K562 (cell line): Measurements from ENCODE around the gene ETNK2. TPM values are rescaled to one million over a fixed set of nuclear protein-coding genes. Genes with fewer than 3 reads are reported as not detected.

Experiments
- ATAC-seq: fragments of 200-7000 bp; cut with Tn5 transposase; 3 replicates; pipeline ENCODE4 v1.9.1; 2020; ENCODE audit warnings: moderate library complexity
- BruUV-seq: library from RNA; stranded (reverse); fragments of 400-500 nt; replicated peaks from 2 replicates; lab custom pipeline; 2021; lab: Mats Ljungman, UMichigan
- CTCF ChIA-PET: fragments of 300-600 bp; formaldehyde crosslinking; extraction: SDS; loops from one replicate; lab custom pipeline; 2021; ENCODE audit warnings: low intra/inter-chr PET ratio; lab: Yijun Ruan, JAX
- POLR2A ChIA-PET: fragments of 300-600, 350-650 bp; sonication (Branson Sonifier 250); formaldehyde crosslinking; extraction: SDS; loops from one replicate; lab custom pipeline; 2021; ENCODE audit warnings: antibody characterized with exemption, inconsistent platforms; lab: Yijun Ruan, JAX
- DNase-seq, 4 experiments: peaks; one replicate each; pipeline versions ENCODE4 v3.0.0 to v3.0.0-alpha.2; 2011 to 2018; ENCODE audit warnings: low spot score in 3 of 4, mixed read lengths in 3 of 4; ENCODE audit errors: extremely low read depth in 1 of 4
- FAIRE-seq: peaks from 2 replicates; lab custom pipeline; 2011; peaks lifted over from hg19 to GRCh38; lab: Jason Lieb, UNC
- H2AFZ ChIP-seq: 2 replicates; pipeline ENCODE4 v1.6.0; 2011; ENCODE audit warnings: low read depth, low read length, control low read depth, inconsistent platforms
- H3K27ac ChIP-seq: fragments of 200-600 bp; 3 replicates; pipeline ENCODE4 v1.8.0; 2011; ENCODE audit warnings: low read depth, mild to moderate bottlenecking, control low read depth, inconsistent platforms, low read length, moderate library complexity, mixed read lengths; ENCODE audit errors: extremely low read depth
- H3K27me3 ChIP-seq, 2 experiments: fragments of 300-600 bp in 1 of 2; 2 replicates in 1 of 2; 3 replicates in 1 of 2; pipeline versions ENCODE4 v1.6.0 to v1.8.0; 2011; ENCODE audit warnings: inconsistent platforms in 2 of 2, low read length in 2 of 2, mild to moderate bottlenecking in 1 of 2, mixed read lengths in 1 of 2, moderate library complexity in 1 of 2; ENCODE audit not compliant: control insufficient read depth in 2 of 2, insufficient read depth in 2 of 2
- H3K36me3 ChIP-seq: fragments of 300-600 bp; 3 replicates; pipeline ENCODE4 v1.8.0; 2011; ENCODE audit warnings: mild to moderate bottlenecking, low read length, inconsistent platforms; ENCODE audit not compliant: control insufficient read depth, insufficient read depth
- H3K4me1 ChIP-seq, 2 experiments: fragments of 200-600 bp in 1 of 2; replicated peaks in 1 of 2; 2 replicates in 1 of 2; 3 replicates in 1 of 2; pipeline versions ENCODE4 v1.5.1 to v1.8.0; 2011; ENCODE audit warnings: inconsistent platforms in 2 of 2, low read length in 2 of 2, mild to moderate bottlenecking in 1 of 2, mixed read lengths in 1 of 2, moderate library complexity in 1 of 2; ENCODE audit not compliant: control insufficient read depth in 2 of 2, insufficient read depth in 2 of 2
- H3K4me2 ChIP-seq: 2 replicates; pipeline ENCODE4 v1.6.1; 2011; ENCODE audit warnings: low read length, control low read depth, inconsistent platforms, mixed read lengths; ENCODE audit not compliant: insufficient read depth
- H3K4me3 ChIP-seq: fragments of 200-600 bp; sonication (generic), shearing (Covaris generic); 2 replicates; pipeline ENCODE4 v1.5.1; 2016; ENCODE audit warnings: control low read depth, inconsistent platforms
- H3K79me2 ChIP-seq: fragments of 200-600 bp; 3 replicates; pipeline ENCODE4 v1.8.0; 2011; ENCODE audit warnings: low read length, inconsistent platforms; ENCODE audit not compliant: control insufficient read depth, insufficient read depth
- H3K9ac ChIP-seq, 2 experiments: 2 replicates each; pipeline versions ENCODE4 v1.6.0 to v1.6.1; 2011; ENCODE audit warnings: low read depth in 2 of 2, low read length in 2 of 2, control low read depth in 1 of 2, inconsistent platforms in 1 of 2, mild to moderate bottlenecking in 1 of 2, mixed read lengths in 1 of 2; ENCODE audit not compliant: insufficient read depth in 1 of 2
- H3K9me1 ChIP-seq: one replicate; pipeline ENCODE4 v1.6.0; 2011; ENCODE audit warnings: inconsistent platforms, mild to moderate bottlenecking, low read length, moderate library complexity; ENCODE audit not compliant: control insufficient read depth, insufficient read depth
- H3K9me3 ChIP-seq: replicated peaks from 2 replicates; pipeline ENCODE4 v1.5.1; 2011; ENCODE audit warnings: low read depth, low read length, inconsistent platforms; ENCODE audit not compliant: control insufficient read depth, insufficient read depth
- H4K20me1 ChIP-seq: replicated peaks from 2 replicates; pipeline ENCODE4 v1.6.1; 2011; ENCODE audit warnings: low read length, inconsistent platforms, mixed read lengths; ENCODE audit not compliant: control insufficient read depth, insufficient read depth
- HDAC3 ChIP-seq: fragments of 450-650 bp; IDR thresholded peaks from 2 replicates; pipeline ENCODE4 v1.6.1; 2018; ENCODE audit warnings: borderline replicate concordance, mild to moderate bottlenecking, moderate library complexity; ENCODE audit not compliant: partially characterized antibody
- MCM2 ChIP-seq: fragments of 450-650 bp; IDR thresholded peaks from 2 replicates; pipeline ENCODE4 v1.6.1; 2017; ENCODE audit warnings: low read depth, mild to moderate bottlenecking
- SMARCE1 ChIP-seq: fragments of 450-650 bp; IDR thresholded peaks from 2 replicates; pipeline ENCODE4 v1.7.1; 2016; ENCODE audit warnings: mild to moderate bottlenecking
- ZBTB7A ChIP-seq: IDR thresholded peaks from 2 replicates; pipeline ENCODE4 v1.6.1; 2011; ENCODE audit warnings: low read depth, mild to moderate bottlenecking, low read length, moderate library complexity, borderline replicate concordance; ENCODE audit not compliant: control insufficient read depth
- ZC3H11A ChIP-seq: IDR thresholded peaks from 2 replicates; pipeline ENCODE4 v1.6.1; 2012; ENCODE audit warnings: low read depth, low read length, improper control_type of control experiment
- ZC3H8 ChIP-seq: fragments of 450-650 bp; IDR thresholded peaks from 2 replicates; pipeline ENCODE4 v1.6.1; 2017
- WGBS: fragments of 100-300 bp; shearing (Covaris generic); methylation state at CpG from one replicate; pipeline ENCODE4 v1.1.6; 2016; ENCODE audit warnings: low coverage, mixed read lengths; ENCODE audit not compliant: insufficient coverage; ENCODE audit errors: missing lambda C conversion rate; 5-methylcytosine and 5-hydroxymethylcytosine counted together
- in situ Hi-C: fragments of 300-500 bp; cut with MboI; formaldehyde crosslinking; loops from 4 replicates; pipeline ENCODE4 v1.15.0; 2018; ENCODE audit warnings: inconsistent platforms, mixed read lengths
- intact Hi-C: fragments of 100-400 bp; cut with micrococcal nuclease; formaldehyde crosslinking; loops from 2 replicates; pipeline ENCODE4 v1.14.2; 2022
- polyA plus RNA-seq, 8 experiments: library from polyadenylated mRNA; depleted of rRNA in 4 of 8; stranded (reverse) in 5 of 8; unstranded in 3 of 8; fragments of >200 nt; fragmentation: Nextera tagmentation in 2 of 8; fragmentation: Illumina TruSeq in 1 of 8; extraction: Ambion mirVana in 2 of 8; extraction: Trizol in 1 of 8; gene quantifications; 2 replicates each; pipeline versions ENCODE4 v1.2.1 to v1.2.3, GENCODE V29; 2011 to 2014; ENCODE audit warnings: inconsistent platforms in 1 of 8, missing spikeins in 1 of 8
- total RNA-seq, 7 experiments: library from RNA; depleted of rRNA in 6 of 7; stranded (reverse); fragments of >200 nt in 6 of 7; fragmentation: Illumina TruSeq in 2 of 7; extraction: Trizol in 2 of 7; gene quantifications; 2 replicates each; pipeline versions ENCODE4 v1.2.1 to v1.2.3, GENCODE V29; 2011 to 2021; ENCODE audit warnings: low replicate concordance in 1 of 7
- TF ChIP-seq, protein P1 (sequence below): fragments of 250-450 bp; sonication (Bioruptor Pico); IDR thresholded peaks from 2 replicates; pipeline ENCODE4 v1.4.0; 2020; ENCODE audit warnings: mild to moderate bottlenecking, moderate library complexity
- TF ChIP-seq, protein P2 (sequence below), 2 experiments: IDR thresholded peaks; 2 replicates each; pipeline ENCODE4 v1.6.1; 2011; ENCODE audit warnings: borderline replicate concordance in 1 of 2, control low read depth in 1 of 2, low read depth in 1 of 2, low read length in 1 of 2, mild to moderate bottlenecking in 1 of 2, mixed read lengths in 1 of 2, moderate library complexity in 1 of 2; ENCODE audit not compliant: insufficient read depth in 1 of 2, insufficient read length in 1 of 2, poor library complexity in 1 of 2, severe bottlenecking in 1 of 2; ENCODE audit errors: extremely low read depth in 1 of 2
- TF ChIP-seq, protein P3 (sequence below): sonication (generic); formaldehyde crosslinking; IDR thresholded peaks from 2 replicates; pipeline ENCODE4 v1.8.0; 2022; ENCODE audit warnings: missing genetic modification reagents, mild to moderate bottlenecking, borderline replicate concordance
- TF ChIP-seq, protein P4 (sequence below): fragments of 250-450 bp; sonication (Bioruptor Pico); IDR thresholded peaks from 2 replicates; pipeline ENCODE4 v1.5.0; 2021
- TF ChIP-seq, protein P5 (sequence below): sonication (generic); formaldehyde crosslinking; IDR thresholded peaks from 2 replicates; pipeline ENCODE4 v1.8.1; 2023; ENCODE audit warnings: mild to moderate bottlenecking, missing genetic modification reagents

ETNK2 gene
- total and polyA plus RNA-seq, 9 of the 15 experiments (the other 6 are each of a cell fraction or from before 2014, with no cell fraction given), result 0.03 to 0.38 (median 0.13) TPM; not detected in 4

DNA sequence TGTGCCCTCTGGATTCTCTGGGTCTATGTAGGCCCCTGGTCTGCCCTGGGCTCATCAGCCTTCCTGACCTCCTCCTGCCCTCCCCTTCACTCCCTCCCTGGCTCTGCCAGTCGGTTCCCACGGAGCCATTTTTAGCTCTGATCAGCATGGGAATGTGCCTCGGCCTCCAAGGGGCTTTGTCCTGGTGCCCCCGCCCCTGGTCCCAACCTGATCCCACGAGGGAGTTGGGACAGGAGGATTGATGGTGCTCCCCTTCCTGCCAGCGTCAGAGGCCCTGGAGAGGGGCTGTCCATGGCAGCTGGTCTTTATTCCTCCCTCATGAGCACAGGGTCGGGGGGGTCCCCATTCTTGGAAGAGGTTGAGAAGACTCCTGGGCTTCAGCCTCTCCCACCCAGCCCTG is 24.9 kb downstream of the ETNK2 start:
- no TSS peak for BruUV-seq
- no peaks in the 10 kb centered on the region for H3K9me3 ChIP-seq
- ChIA-PET POLR2A (no interaction called here), CTCF (interaction anchor here (2.0 to 3.3 kb wide), 3 partner anchors 256 to 622 kb away, joined by 8 to 35 read pairs (median 29); partner anchors contain the start of gene SNRPE)
- TF ChIP-seq, protein P1, sequence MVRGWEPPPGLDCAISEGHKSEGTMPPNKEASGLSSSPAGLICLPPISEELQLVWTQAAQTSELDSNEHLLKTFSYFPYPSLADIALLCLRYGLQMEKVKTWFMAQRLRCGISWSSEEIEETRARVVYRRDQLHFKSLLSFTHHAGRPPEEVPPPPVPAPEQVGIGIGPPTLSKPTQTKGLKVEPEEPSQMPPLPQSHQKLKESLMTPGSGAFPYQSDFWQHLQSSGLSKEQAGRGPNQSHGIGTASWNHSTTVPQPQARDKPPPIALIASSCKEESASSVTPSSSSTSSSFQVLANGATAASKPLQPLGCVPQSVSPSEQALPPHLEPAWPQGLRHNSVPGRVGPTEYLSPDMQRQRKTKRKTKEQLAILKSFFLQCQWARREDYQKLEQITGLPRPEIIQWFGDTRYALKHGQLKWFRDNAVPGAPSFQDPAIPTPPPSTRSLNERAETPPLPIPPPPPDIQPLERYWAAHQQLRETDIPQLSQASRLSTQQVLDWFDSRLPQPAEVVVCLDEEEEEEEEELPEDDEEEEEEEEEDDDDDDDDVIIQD, result no peak
- TF ChIP-seq ZBTB7A (no peak), SMARCE1 (no peak), ZC3H8 (no peak), HDAC3 (no peak), MCM2 (no peak), ZC3H11A (no peak)
- TF ChIP-seq, protein P2, sequence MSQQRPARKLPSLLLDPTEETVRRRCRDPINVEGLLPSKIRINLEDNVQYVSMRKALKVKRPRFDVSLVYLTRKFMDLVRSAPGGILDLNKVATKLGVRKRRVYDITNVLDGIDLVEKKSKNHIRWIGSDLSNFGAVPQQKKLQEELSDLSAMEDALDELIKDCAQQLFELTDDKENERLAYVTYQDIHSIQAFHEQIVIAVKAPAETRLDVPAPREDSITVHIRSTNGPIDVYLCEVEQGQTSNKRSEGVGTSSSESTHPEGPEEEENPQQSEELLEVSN (IDR thresholded peaks at IDR 0.05; ENCODE audit: borderline replicate concordance in 1 of 2, extremely low read depth in 1 of 2, insufficient read depth in 1 of 2, insufficient read length in 1 of 2, low read depth in 1 of 2, low read length in 1 of 2, poor library complexity in 1 of 2, severe bottlenecking in 1 of 2), result no peak
- TF ChIP-seq, protein P3, sequence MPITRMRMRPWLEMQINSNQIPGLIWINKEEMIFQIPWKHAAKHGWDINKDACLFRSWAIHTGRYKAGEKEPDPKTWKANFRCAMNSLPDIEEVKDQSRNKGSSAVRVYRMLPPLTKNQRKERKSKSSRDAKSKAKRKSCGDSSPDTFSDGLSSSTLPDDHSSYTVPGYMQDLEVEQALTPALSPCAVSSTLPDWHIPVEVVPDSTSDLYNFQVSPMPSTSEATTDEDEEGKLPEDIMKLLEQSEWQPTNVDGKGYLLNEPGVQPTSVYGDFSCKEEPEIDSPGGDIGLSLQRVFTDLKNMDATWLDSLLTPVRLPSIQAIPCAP (CRISPR knock-in tag), result no peak
- TF ChIP-seq, protein P4, sequence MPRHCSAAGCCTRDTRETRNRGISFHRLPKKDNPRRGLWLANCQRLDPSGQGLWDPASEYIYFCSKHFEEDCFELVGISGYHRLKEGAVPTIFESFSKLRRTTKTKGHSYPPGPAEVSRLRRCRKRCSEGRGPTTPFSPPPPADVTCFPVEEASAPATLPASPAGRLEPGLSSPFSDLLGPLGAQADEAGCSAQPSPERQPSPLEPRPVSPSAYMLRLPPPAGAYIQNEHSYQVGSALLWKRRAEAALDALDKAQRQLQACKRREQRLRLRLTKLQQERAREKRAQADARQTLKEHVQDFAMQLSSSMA (CRISPR knock-in tag), result no peak
- TF ChIP-seq, protein P5, sequence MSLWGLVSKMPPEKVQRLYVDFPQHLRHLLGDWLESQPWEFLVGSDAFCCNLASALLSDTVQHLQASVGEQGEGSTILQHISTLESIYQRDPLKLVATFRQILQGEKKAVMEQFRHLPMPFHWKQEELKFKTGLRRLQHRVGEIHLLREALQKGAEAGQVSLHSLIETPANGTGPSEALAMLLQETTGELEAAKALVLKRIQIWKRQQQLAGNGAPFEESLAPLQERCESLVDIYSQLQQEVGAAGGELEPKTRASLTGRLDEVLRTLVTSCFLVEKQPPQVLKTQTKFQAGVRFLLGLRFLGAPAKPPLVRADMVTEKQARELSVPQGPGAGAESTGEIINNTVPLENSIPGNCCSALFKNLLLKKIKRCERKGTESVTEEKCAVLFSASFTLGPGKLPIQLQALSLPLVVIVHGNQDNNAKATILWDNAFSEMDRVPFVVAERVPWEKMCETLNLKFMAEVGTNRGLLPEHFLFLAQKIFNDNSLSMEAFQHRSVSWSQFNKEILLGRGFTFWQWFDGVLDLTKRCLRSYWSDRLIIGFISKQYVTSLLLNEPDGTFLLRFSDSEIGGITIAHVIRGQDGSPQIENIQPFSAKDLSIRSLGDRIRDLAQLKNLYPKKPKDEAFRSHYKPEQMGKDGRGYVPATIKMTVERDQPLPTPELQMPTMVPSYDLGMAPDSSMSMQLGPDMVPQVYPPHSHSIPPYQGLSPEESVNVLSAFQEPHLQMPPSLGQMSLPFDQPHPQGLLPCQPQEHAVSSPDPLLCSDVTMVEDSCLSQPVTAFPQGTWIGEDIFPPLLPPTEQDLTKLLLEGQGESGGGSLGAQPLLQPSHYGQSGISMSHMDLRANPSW (CRISPR knock-in tag), result no peak
- peaks cover 0 to 15% of the 10 kb centered on the region in 2 experiments; a peak in 2 of 5 replicates for H3K4me1 ChIP-seq
- no peak overlapping the region for H3K4me2 ChIP-seq
- peaks cover 33 to 53% of the 10 kb centered on the region in 2 experiments; a peak in 4 of 5 replicates for H3K27me3 ChIP-seq
- WGBS, result 1% methylated on average over 6 of the region's 7 CpGs
- ATAC-seq (no peak), FAIRE-seq (no peak), DNase-seq (no peak)
- no peaks in the 10 kb centered on the region for H3K9me1 ChIP-seq
- intact Hi-C loops, result loop anchor here (5.0 to 10.0 kb wide), 2 partner anchors 502 to 620 kb away; partner anchors contain the start of gene ATP2B4
- in situ Hi-C loops, result loop anchor here (5.0 kb wide), 1 partner anchor 265 kb away; the partner anchor contains the start of gene SNRPE
- H3K4me3 ChIP-seq, result no peak overlapping the region
- no peak overlapping the region for H2AFZ ChIP-seq
- H3K27ac ChIP-seq, result no peak overlapping the region
- H3K9ac ChIP-seq, result no peak overlapping the region
- peaks cover 4% of the 10 kb centered on the region; the same call in 1 of the 2 replicates for H4K20me1 ChIP-seq
- H3K36me3 ChIP-seq, result no peaks in the 10 kb centered on the region
- H3K79me2 ChIP-seq, result no peaks in the 10 kb centered on the region
